ENCODE measurements around the gene DUSP9. TPM values are rescaled to one million over a fixed set of nuclear protein-coding genes. Genes with fewer than 3 reads are reported as not detected.

Gene DUSP9
- total RNA-seq, 1 donor from 2014 or later: not detected

GRCh38 chrX:153612413-153612812, 34.6 kb upstream of the DUSP9 start:
- H3K27me3 ChIP-seq (ENCODE audit: low read depth): peaks cover 9% of the 10 kb centered on the region
- no peaks in the 10 kb centered on the region for H3K9me3 ChIP-seq (replicated peaks)
- intact Hi-C loops (cut with micrococcal nuclease): no loop called here
- DNase-seq: no peak
- no peak for TF ChIP-seq CTCF (IDR thresholded peaks at IDR 0.05; ENCODE audit: borderline replicate concordance)
- H3K36me3 ChIP-seq: no peaks in the 10 kb centered on the region
- H3K4me1 ChIP-seq: peaks cover 14% of the 10 kb centered on the region
- no peak overlapping the region for H3K27ac ChIP-seq (replicated peaks)
- H3K4me3 ChIP-seq: no peak overlapping the region

DNA sequence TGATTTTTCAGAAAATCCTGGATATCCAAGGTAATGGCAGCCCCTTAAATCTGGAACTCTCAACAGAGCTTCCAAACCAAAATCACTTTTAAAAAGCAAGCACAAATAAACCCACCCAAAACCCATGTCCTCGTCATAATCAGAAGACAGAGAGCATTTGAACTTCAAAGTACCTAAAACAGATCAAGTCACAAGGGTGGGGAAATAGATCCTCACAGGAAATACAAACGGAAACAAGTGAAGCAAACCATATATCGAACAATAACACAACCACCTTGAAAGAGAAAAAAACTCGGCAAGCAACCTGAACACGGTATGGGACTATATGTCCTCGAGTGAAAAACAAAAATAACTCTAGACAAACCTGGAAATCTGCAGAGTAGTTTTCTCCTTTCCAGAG, 32.2 kb upstream of the DUSP9 start:
- Histone ChIP-seq H3K36me3 (no peaks in the 10 kb centered on the region), H3K9me3 (replicated peaks) (no peaks in the 10 kb centered on the region), H3K27me3 (ENCODE audit: low read depth) (peaks cover 9% of the 10 kb centered on the region), H3K4me1 (peaks cover 10% of the 10 kb centered on the region), H3K27ac (replicated peaks) (no peak overlapping the region), H3K4me3 (no peak overlapping the region)
- TF ChIP-seq CTCF (IDR thresholded peaks at IDR 0.05; ENCODE audit: borderline replicate concordance): no peak
- intact Hi-C loops (cut with micrococcal nuclease): no loop called here
- no peak for DNase-seq

DNA sequence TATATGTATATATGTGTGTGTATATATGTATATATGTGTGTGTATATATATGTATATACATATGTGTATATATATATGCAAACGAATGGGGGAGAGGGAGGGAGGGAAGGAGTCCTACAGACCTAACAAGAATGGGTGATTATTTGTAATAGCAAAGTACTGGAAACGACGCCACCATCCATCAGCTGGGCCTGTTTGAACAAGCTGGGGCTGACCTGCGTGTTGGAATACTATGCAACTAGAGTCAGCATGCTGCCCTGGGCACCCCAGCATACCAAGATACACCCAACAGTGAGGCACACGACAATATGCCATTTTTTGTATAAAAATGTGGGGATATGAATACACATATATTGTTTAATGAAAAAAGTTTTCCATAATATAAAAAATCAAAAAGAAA, 26.4 kb upstream of the DUSP9 start:
- H3K9me3 ChIP-seq (replicated peaks): no peaks in the 10 kb centered on the region
- no peak overlapping the region for H3K27ac ChIP-seq (replicated peaks)
- no peak overlapping the region for H3K4me3 ChIP-seq
- peaks cover 8% of the 10 kb centered on the region for H3K27me3 ChIP-seq (ENCODE audit: low read depth)
- DNase-seq: no peak
- no peaks in the 10 kb centered on the region for H3K4me1 ChIP-seq
- no peaks in the 10 kb centered on the region for H3K36me3 ChIP-seq
- TF ChIP-seq CTCF (IDR thresholded peaks at IDR 0.05; ENCODE audit: borderline replicate concordance): no peak
- intact Hi-C loops (cut with micrococcal nuclease): no loop called here

DNA sequence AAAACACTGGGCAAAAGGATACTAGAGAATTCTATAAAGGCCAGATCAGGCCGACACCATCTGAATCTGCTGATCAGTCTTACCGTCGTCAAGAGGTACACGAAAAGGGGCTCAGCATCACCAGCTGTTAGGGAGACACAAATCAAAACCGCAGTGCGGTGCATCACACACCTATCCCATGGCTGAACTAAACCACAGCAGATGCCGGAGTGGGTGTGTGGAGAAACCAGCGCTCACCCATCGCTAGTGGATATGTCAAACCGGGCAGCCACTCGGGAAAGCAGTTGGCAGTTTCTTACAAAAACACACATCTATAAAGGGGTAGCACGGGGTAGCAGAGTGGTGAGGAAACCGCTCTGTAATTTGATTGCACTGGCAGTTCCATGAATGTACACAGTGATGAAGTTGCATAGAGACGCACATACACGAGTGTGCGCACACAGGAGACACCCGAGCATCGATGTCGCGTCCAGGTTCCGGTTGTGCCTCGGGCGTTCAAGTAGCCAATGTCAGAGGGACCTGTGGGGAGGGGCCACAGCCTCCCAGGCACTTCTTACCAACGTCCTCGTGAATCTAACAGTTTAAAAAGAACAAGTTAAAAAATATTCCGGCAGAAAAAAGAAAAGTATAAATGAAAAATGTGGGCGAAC, 24.9 kb upstream of the DUSP9 start:
- no peak for DNase-seq
- intact Hi-C loops (cut with micrococcal nuclease): no loop called here
- TF ChIP-seq CTCF (IDR thresholded peaks at IDR 0.05; ENCODE audit: borderline replicate concordance): no peak
- no peak overlapping the region for H3K27ac ChIP-seq (replicated peaks)
- H3K4me1 ChIP-seq: no peaks in the 10 kb centered on the region
- no peak overlapping the region for H3K4me3 ChIP-seq
- H3K27me3 ChIP-seq (ENCODE audit: low read depth): peaks cover 7% of the 10 kb centered on the region
- H3K36me3 ChIP-seq: no peaks in the 10 kb centered on the region
- no peaks in the 10 kb centered on the region for H3K9me3 ChIP-seq (replicated peaks)

DNA sequence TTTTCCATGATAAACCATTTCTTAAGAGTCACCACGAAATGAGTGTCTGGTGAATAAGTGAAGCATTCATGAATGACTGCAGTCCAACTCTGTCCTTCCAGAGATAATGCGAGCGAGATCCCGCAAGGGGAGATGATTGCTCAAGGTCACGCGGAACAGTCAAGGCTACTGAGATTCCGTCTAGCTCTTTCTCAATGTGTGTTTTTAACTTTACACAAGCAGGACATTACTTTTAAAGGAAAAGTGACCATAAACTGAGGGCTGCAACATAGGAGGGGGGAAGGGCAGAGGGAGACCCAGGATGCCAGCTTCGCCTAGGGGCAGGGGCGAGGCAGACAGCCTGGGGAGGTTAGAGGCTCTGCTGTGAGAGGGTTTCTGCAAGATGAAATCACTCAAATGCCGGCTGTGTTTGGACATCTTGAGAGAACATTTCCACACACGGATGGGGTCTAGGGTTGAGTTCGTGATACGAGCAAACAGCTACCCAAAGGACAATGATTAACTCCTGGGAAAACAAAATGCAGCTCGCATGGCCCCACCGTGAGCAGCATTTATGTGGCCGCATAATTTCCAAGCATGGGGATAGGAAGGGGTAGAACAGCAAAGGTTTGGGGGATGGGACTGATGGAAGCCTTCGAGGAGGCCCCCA, 24.2 kb upstream of the DUSP9 start:
- Histone ChIP-seq H3K27ac (replicated peaks) (no peak overlapping the region), H3K9me3 (replicated peaks) (no peaks in the 10 kb centered on the region), H3K4me3 (no peak overlapping the region), H3K4me1 (no peaks in the 10 kb centered on the region), H3K36me3 (no peaks in the 10 kb centered on the region), H3K27me3 (ENCODE audit: low read depth) (peaks cover 4% of the 10 kb centered on the region)
- intact Hi-C loops (cut with micrococcal nuclease): no loop called here
- DNase-seq: no peak
- TF ChIP-seq CTCF (IDR thresholded peaks at IDR 0.05; ENCODE audit: borderline replicate concordance): no peak
